Neural cell (in vitro differentiated cells): ENCODE results near the gene ELOVL2. TPM values are rescaled to one million over a fixed set of nuclear protein-coding genes. Genes with fewer than 3 reads are reported as not detected.

Source experiments
- H2AFZ ChIP-seq: fragments of 200-600, 300-800 bp; sonication (generic), shearing (Covaris generic); 2 replicates; pipeline ENCODE4 v1.6.0; 2014; ENCODE audit warnings: low read depth, mild to moderate bottlenecking, antibody characterized with exemption, low read length, moderate library complexity
- H3F3A ChIP-seq: fragments of 200-600 bp; shearing (Covaris generic); 2 replicates; pipeline ENCODE4 v1.6.1; 2016; ENCODE audit warnings: mild to moderate bottlenecking, moderate library complexity, mixed read lengths, antibody characterized with exemption, low read length; ENCODE audit not compliant: insufficient read depth, poor library complexity, severe bottlenecking
- H3K27ac ChIP-seq: fragments of 200-600, 300-800 bp; sonication (generic), shearing (Covaris generic); 2 replicates; pipeline ENCODE4 v1.5.1; 2014; ENCODE audit warnings: mild to moderate bottlenecking, low read length, moderate library complexity
- H3K27me3 ChIP-seq: fragments of 300-800, 200-600 bp; sonication (generic), shearing (Covaris generic); 2 replicates; pipeline ENCODE4 v1.6.0; 2014; ENCODE audit warnings: mild to moderate bottlenecking, low read depth, low read length, moderate library complexity; ENCODE audit not compliant: insufficient read depth
- H3K36me3 ChIP-seq: fragments of 300-800, 200-600 bp; sonication (generic), shearing (Covaris generic); 2 replicates; pipeline ENCODE4 v1.5.1; 2014; ENCODE audit warnings: mild to moderate bottlenecking, antibody characterized with exemption, low read length, moderate library complexity; ENCODE audit not compliant: insufficient read depth
- H3K4me2 ChIP-seq: fragments of 300-800, 200-600 bp; sonication (generic), shearing (Covaris generic); 2 replicates; pipeline ENCODE4 v1.6.0; 2014; ENCODE audit warnings: mild to moderate bottlenecking, low read length
- H3K4me3 ChIP-seq: fragments of 300-800, 200-600 bp; sonication (generic), shearing (Covaris generic); 2 replicates; pipeline ENCODE4 v1.5.1; 2014; ENCODE audit warnings: mild to moderate bottlenecking, low read length, moderate library complexity
- H3K79me2 ChIP-seq: fragments of 200-600 bp; shearing (Covaris generic); replicated peaks from 2 replicates; pipeline ENCODE4 v1.6.0; 2014; ENCODE audit warnings: mild to moderate bottlenecking, low read length, moderate library complexity; ENCODE audit not compliant: insufficient read depth
- H3K9ac ChIP-seq: fragments of 300-800, 200-600 bp; sonication (generic), shearing (Covaris generic); 2 replicates; pipeline ENCODE4 v1.6.1; 2016; ENCODE audit warnings: mild to moderate bottlenecking, low read length, mixed read lengths
- H3K9me2 ChIP-seq: fragments of 200-600 bp; shearing (Covaris generic); 2 replicates; pipeline ENCODE4 v1.6.1; 2016; ENCODE audit warnings: mild to moderate bottlenecking, low read length, mixed read lengths; ENCODE audit not compliant: insufficient read depth
- H3K9me3 ChIP-seq: fragments of 200-600, 300-800 bp; sonication (generic), shearing (Covaris generic); 2 replicates; pipeline ENCODE4 v1.6.1; 2016; ENCODE audit warnings: mild to moderate bottlenecking, mixed run types, low read length, moderate library complexity, mixed read lengths
- H4K20me1 ChIP-seq: fragments of 200-600 bp; shearing (Covaris generic); 2 replicates; pipeline ENCODE4 v1.6.1; 2016; ENCODE audit warnings: mild to moderate bottlenecking, mixed run types; ENCODE audit not compliant: insufficient read depth
- CTCF ChIP-seq: fragments of 450-650 bp; IDR thresholded peaks from 2 replicates; pipeline ENCODE4 v1.5.1; 2014; ENCODE audit warnings: antibody characterized with exemption, mild to moderate bottlenecking, moderate library complexity; ENCODE audit not compliant: poor library complexity, severe bottlenecking
- EP300 ChIP-seq: fragments of 450-650 bp; conservative IDR thresholded peaks from 2 replicates; pipeline ENCODE4 v1.6.1; 2014; ENCODE audit warnings: antibody characterized with exemption, mild to moderate bottlenecking, moderate library complexity; ENCODE audit not compliant: poor library complexity, severe bottlenecking
- EZH2 ChIP-seq: fragments of 200-600, 300-800 bp; shearing (Covaris generic), sonication (generic); IDR thresholded peaks from 2 replicates; pipeline ENCODE4 v1.6.1; 2014; ENCODE audit warnings: antibody characterized with exemption, low read length, borderline replicate concordance, mild to moderate bottlenecking; ENCODE audit not compliant: insufficient read depth, poor library complexity, severe bottlenecking
- MXI1 ChIP-seq: fragments of 450-650 bp; conservative IDR thresholded peaks from 2 replicates; pipeline ENCODE4 v1.6.1; 2014; ENCODE audit warnings: antibody characterized with exemption, mild to moderate bottlenecking; ENCODE audit not compliant: poor library complexity, severe bottlenecking
- POLR2AphosphoS5 ChIP-seq: IDR thresholded peaks from 2 replicates; pipeline ENCODE4 v1.6.1; 2012
- RAD21 ChIP-seq: fragments of 450-650 bp; conservative IDR thresholded peaks from 2 replicates; pipeline ENCODE4 v1.6.1; 2014; ENCODE audit warnings: antibody characterized with exemption, mild to moderate bottlenecking, moderate library complexity
- REST ChIP-seq: IDR thresholded peaks from 2 replicates; pipeline ENCODE4 v1.6.1; 2012; ENCODE audit warnings: borderline replicate concordance
- SMC3 ChIP-seq: fragments of 450-650 bp; conservative IDR thresholded peaks from 2 replicates; pipeline ENCODE4 v1.6.1; 2014; ENCODE audit warnings: antibody characterized with exemption, mild to moderate bottlenecking, moderate library complexity; ENCODE audit not compliant: poor library complexity
- TAF1 ChIP-seq: IDR thresholded peaks from 2 replicates; pipeline ENCODE4 v1.6.1; 2012; ENCODE audit warnings: low read depth
- polyA plus RNA-seq: library from polyadenylated mRNA; depleted of rRNA; stranded (reverse); fragments of >200 nt; gene quantifications from 2 replicates; pipeline ENCODE4 v1.2.3, GENCODE V29; 2014

The ELOVL2 gene
- polyA plus RNA-seq, 1 donor from 2014 or later: 5.4 TPM

GRCh38 chr6:10957414-10957886 is 86.7 kb downstream of the ELOVL2 start:
- no peaks in the 10 kb centered on the region for H3K79me2 ChIP-seq
- H3K27ac ChIP-seq: no peak overlapping the region
- H3K9ac ChIP-seq: no peak overlapping the region
- H3K9me3 ChIP-seq: no peaks in the 10 kb centered on the region
- TF ChIP-seq EZH2 (no peak), EP300 (no peak), SMC3 (no peak), MXI1 (no peak), TAF1 (no peak), CTCF (no peak), POLR2AphosphoS5 (no peak), REST (no peak), RAD21 (no peak)
- H3K36me3 ChIP-seq: no peaks in the 10 kb centered on the region
- no peaks in the 10 kb centered on the region for H3K27me3 ChIP-seq
- no peaks in the 10 kb centered on the region for H3K9me2 ChIP-seq
- no peak overlapping the region for H3K4me3 ChIP-seq
- H3F3A ChIP-seq: no peaks in the 10 kb centered on the region
- no peaks in the 10 kb centered on the region for H4K20me1 ChIP-seq
- H3K4me2 ChIP-seq: no peak overlapping the region
- H2AFZ ChIP-seq: no peak overlapping the region

GRCh38 chr6:10956776-10957175 is 87.3 kb downstream of the ELOVL2 start:
- Histone ChIP-seq H3K9me2 (no peaks in the 10 kb centered on the region), H3K27ac (no peak overlapping the region), H3K36me3 (no peaks in the 10 kb centered on the region), H3F3A (no peaks in the 10 kb centered on the region), H2AFZ (no peak overlapping the region), H3K9ac (no peak overlapping the region), H3K4me2 (no peak overlapping the region), H3K27me3 (no peaks in the 10 kb centered on the region), H4K20me1 (no peaks in the 10 kb centered on the region), H3K9me3 (no peaks in the 10 kb centered on the region), H3K79me2 (no peaks in the 10 kb centered on the region), H3K4me3 (no peak overlapping the region)
- TF ChIP-seq TAF1 (no peak), CTCF (no peak), EZH2 (no peak), EP300 (no peak), RAD21 (no peak), SMC3 (no peak), REST (no peak), POLR2AphosphoS5 (no peak), MXI1 (no peak)
